Caco-2 (cell line): Measurements from ENCODE around the gene JCHAIN. TPM values are rescaled to one million over a fixed set of nuclear protein-coding genes. Genes with fewer than 3 reads are reported as not detected.

Source experiments
- BruUV-seq: library from RNA; stranded (reverse); fragments of 400-500 nt; replicated peaks from 2 replicates; lab custom pipeline; 2021; lab: Mats Ljungman, UMichigan
- CTCF ChIA-PET: fragments of 300-600 bp; sonication (Branson Sonifier 250); formaldehyde crosslinking; loops from one replicate; lab custom pipeline; 2022; ENCODE audit warnings: antibody characterized with exemption; lab: Charles Lee
- POLR2A ChIA-PET: fragments of 300-600 bp; sonication (Branson Sonifier 250); formaldehyde crosslinking; loops from one replicate; lab custom pipeline; 2022; ENCODE audit warnings: antibody characterized with exemption; lab: Charles Lee
- DNase-seq, 2 experiments: peaks; one replicate each; pipeline versions ENCODE4 v3.0.0 to v3.0.0-alpha.2; 2020 to 2022
- H3K27me3 ChIP-seq: replicated peaks from 2 replicates; pipeline ENCODE4 v1.6.0; 2011; ENCODE audit warnings: low read length; ENCODE audit not compliant: control insufficient read depth, insufficient read depth
- H3K36me3 ChIP-seq: 2 replicates; pipeline ENCODE4 v1.5.1; 2011; ENCODE audit warnings: low read length; ENCODE audit not compliant: control insufficient read depth, insufficient read depth
- H3K4me1 ChIP-seq: fragments of 250-450 bp; sonication (Bioruptor Pico); 2 replicates; pipeline ENCODE4 v1.5.1; 2020; ENCODE audit warnings: mild to moderate bottlenecking
- H3K4me3 ChIP-seq: 2 replicates; pipeline ENCODE4 v1.5.1; 2011; ENCODE audit warnings: low read depth, mild to moderate bottlenecking, control low read depth, low read length
- H3K9me3 ChIP-seq: fragments of 250-450 bp; sonication (Bioruptor Pico); 2 replicates; pipeline ENCODE4 v1.5.1; 2020; ENCODE audit warnings: mild to moderate bottlenecking, moderate library complexity
- H3K27ac Mint-ChIP-seq: one replicate; pipeline ENCODE4 v1.8.0; 2022; ENCODE audit warnings: mixed read lengths; ENCODE audit not compliant: unreplicated experiment
- H3K27me3 Mint-ChIP-seq: one replicate; pipeline ENCODE4 v1.8.0; 2022; ENCODE audit warnings: mixed read lengths; ENCODE audit not compliant: insufficient read depth, unreplicated experiment
- H3K36me3 Mint-ChIP-seq: one replicate; pipeline ENCODE4 v1.8.0; 2022; ENCODE audit warnings: mild to moderate bottlenecking, mixed read lengths; ENCODE audit not compliant: insufficient read depth, unreplicated experiment
- H3K4me1 Mint-ChIP-seq: one replicate; pipeline ENCODE4 v1.8.0; 2022; ENCODE audit warnings: low read depth, mixed read lengths; ENCODE audit not compliant: unreplicated experiment
- H3K4me3 Mint-ChIP-seq: one replicate; pipeline ENCODE4 v1.8.0; 2022; ENCODE audit warnings: mild to moderate bottlenecking, moderate library complexity, mixed read lengths; ENCODE audit not compliant: unreplicated experiment
- H3K9me3 Mint-ChIP-seq: one replicate; pipeline ENCODE4 v1.8.0; 2022; ENCODE audit warnings: mixed read lengths; ENCODE audit not compliant: unreplicated experiment
- intact Hi-C: fragments of 100-400 bp; cut with micrococcal nuclease; formaldehyde crosslinking; loops from one replicate; pipeline ENCODE4 v1.10.0; 2022; ENCODE audit not compliant: unreplicated experiment
- total RNA-seq: library from RNA; stranded (reverse); gene quantifications from 2 replicates; pipeline ENCODE4 v1.2.3, GENCODE V29; 2022
- TF ChIP-seq, protein P1 (sequence below), 2 experiments: fragments of 200-600 bp in 1 of 2; IDR thresholded peaks; 1 replicate in 1 of 2; 2 replicates in 1 of 2; pipeline versions ENCODE4 v1.5.1 to v1.8.0; 2011 to 2022; ENCODE audit warnings: antibody characterized with exemption in 1 of 2, control low read depth in 1 of 2, inconsistent platforms in 1 of 2, low read depth in 1 of 2, low read length in 1 of 2, mild to moderate bottlenecking in 1 of 2, moderate library complexity in 1 of 2; ENCODE audit not compliant: insufficient read depth in 1 of 2, severe bottlenecking in 1 of 2, unreplicated experiment in 1 of 2

Gene JCHAIN
- total RNA-seq, 1 experiment from 2014 or later = not detected

DNA sequence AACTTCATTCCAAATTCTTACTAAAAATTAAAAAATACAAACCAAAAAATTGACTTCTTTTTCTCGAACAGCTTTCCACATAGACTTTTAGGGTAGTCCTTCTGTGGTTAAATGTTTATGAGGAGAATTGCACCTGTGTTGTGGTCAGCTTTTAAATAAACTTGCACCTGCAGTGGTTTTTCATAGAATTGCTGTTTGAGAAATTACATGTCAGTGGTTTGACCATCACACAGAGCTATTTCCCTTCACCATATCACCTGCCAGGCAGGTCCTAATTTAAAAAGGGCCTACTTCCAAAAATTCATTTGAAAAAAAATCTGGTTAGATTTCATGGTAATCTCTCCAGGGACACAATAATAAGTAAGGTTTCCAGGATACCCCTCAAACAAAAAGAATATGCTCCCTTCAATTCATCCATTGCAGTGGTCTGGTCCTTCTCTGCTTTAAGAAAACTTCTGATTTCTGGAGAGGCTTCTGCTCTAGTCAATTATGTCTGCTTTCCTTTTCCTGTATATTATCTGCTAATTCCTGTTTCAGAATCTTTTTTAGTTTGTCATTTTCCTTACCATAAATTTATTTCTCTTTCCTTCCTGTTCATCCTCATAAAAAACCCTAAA, 12.2 kb upstream of the JCHAIN start:
- intact Hi-C loops = no loop called here
- BruUV-seq = no TSS peak
- POLR2A ChIA-PET = no interaction called here
- Histone ChIP-seq H3K4me1 (no peaks in the 10 kb centered on the region), H3K9me3 (no peaks in the 10 kb centered on the region), H3K4me3 (no peak overlapping the region), H3K36me3 (no peaks in the 10 kb centered on the region), H3K27me3 (no peaks in the 10 kb centered on the region)
- DNase-seq = no peak
- H3K27me3 Mint-ChIP-seq = peaks cover 6% of the 10 kb centered on the region
- no peak overlapping the region for H3K27ac Mint-ChIP-seq
- TF ChIP-seq, protein P1, sequence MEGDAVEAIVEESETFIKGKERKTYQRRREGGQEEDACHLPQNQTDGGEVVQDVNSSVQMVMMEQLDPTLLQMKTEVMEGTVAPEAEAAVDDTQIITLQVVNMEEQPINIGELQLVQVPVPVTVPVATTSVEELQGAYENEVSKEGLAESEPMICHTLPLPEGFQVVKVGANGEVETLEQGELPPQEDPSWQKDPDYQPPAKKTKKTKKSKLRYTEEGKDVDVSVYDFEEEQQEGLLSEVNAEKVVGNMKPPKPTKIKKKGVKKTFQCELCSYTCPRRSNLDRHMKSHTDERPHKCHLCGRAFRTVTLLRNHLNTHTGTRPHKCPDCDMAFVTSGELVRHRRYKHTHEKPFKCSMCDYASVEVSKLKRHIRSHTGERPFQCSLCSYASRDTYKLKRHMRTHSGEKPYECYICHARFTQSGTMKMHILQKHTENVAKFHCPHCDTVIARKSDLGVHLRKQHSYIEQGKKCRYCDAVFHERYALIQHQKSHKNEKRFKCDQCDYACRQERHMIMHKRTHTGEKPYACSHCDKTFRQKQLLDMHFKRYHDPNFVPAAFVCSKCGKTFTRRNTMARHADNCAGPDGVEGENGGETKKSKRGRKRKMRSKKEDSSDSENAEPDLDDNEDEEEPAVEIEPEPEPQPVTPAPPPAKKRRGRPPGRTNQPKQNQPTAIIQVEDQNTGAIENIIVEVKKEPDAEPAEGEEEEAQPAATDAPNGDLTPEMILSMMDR (IDR thresholded peaks at IDR 0.05; ENCODE audit: insufficient read depth in 1 of 2, low read depth in 1 of 2, low read length in 1 of 2, severe bottlenecking in 1 of 2, unreplicated experiment in 1 of 2) = no peak
- H3K36me3 Mint-ChIP-seq = no peaks in the 10 kb centered on the region
- H3K9me3 Mint-ChIP-seq = no peaks in the 10 kb centered on the region
- no peak overlapping the region for H3K4me3 Mint-ChIP-seq
- CTCF ChIA-PET = no interaction called here
- H3K4me1 Mint-ChIP-seq = no peaks in the 10 kb centered on the region

DNA sequence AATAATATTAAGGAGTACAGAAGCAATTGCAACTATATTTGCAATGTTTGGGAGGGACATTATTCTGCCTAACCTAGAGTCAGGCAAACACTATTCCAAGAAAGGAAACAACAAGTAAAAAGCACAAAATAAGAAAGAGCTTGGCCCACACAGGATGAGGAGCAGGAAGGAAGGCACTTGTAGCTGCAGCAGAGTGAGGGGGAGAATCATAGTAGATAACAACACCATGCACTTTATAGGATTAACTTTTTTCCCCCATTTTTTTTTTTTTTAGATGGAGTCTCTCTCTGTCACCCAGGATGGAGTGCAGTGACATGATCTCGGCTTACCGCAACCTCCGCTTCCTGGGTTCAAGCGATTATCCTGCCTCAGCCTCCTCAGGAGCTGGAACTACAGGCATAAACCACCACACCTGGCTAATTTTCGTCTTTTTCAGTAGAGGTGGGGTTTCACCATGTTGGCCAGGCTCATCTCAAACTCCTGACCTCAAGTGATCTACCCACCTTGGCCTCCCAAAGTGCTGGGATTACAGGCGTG, 10.3 kb upstream of the JCHAIN start:
- Mint-ChIP-seq H3K27ac (no peak overlapping the region), H3K36me3 (no peaks in the 10 kb centered on the region), H3K9me3 (no peaks in the 10 kb centered on the region), H3K4me1 (no peaks in the 10 kb centered on the region), H3K4me3 (no peak overlapping the region), H3K27me3 (peaks cover 6% of the 10 kb centered on the region)
- Histone ChIP-seq H3K4me3 (no peak overlapping the region), H3K9me3 (no peaks in the 10 kb centered on the region), H3K36me3 (no peaks in the 10 kb centered on the region), H3K4me1 (no peaks in the 10 kb centered on the region), H3K27me3 (no peaks in the 10 kb centered on the region)
- intact Hi-C loops = no loop called here
- TF ChIP-seq, protein P1 (IDR thresholded peaks at IDR 0.05; ENCODE audit: insufficient read depth in 1 of 2, low read depth in 1 of 2, low read length in 1 of 2, severe bottlenecking in 1 of 2, unreplicated experiment in 1 of 2) = no peak
- ChIA-PET CTCF (no interaction called here), POLR2A (no interaction called here)
- no peak for DNase-seq
- BruUV-seq = no TSS peak

DNA sequence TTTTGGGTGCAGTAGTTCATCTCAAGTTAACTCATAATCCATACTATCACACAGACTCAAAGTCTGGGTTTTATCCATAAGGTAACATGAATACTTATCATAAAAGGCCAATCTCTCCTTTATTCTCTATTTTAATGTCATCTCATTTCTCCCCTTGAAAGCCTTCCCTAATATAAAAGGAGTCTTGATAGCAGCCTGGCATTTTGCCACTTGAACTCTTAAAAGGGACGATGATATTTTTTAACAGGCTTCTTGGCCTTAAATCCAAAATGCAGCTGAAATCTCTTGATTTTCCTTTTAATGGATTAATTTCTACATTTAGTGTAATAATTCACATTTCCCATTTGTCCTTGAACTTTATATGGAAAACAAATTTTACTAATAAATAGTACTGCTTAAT, 8.4 kb upstream of the JCHAIN start:
- H3K27me3 Mint-ChIP-seq = peaks cover 6% of the 10 kb centered on the region
- intact Hi-C loops = no loop called here
- TF ChIP-seq, protein P1 (IDR thresholded peaks at IDR 0.05; ENCODE audit: insufficient read depth in 1 of 2, low read depth in 1 of 2, low read length in 1 of 2, severe bottlenecking in 1 of 2, unreplicated experiment in 1 of 2) = no peak
- no peaks in the 10 kb centered on the region for H3K4me1 Mint-ChIP-seq
- DNase-seq = no peak
- H3K36me3 Mint-ChIP-seq = no peaks in the 10 kb centered on the region
- Histone ChIP-seq H3K4me3 (no peak overlapping the region), H3K27me3 (no peaks in the 10 kb centered on the region), H3K9me3 (no peaks in the 10 kb centered on the region), H3K4me1 (no peaks in the 10 kb centered on the region), H3K36me3 (no peaks in the 10 kb centered on the region)
- no TSS peak for BruUV-seq
- H3K27ac Mint-ChIP-seq = no peak overlapping the region
- H3K4me3 Mint-ChIP-seq = no peak overlapping the region
- no peaks in the 10 kb centered on the region for H3K9me3 Mint-ChIP-seq
- POLR2A ChIA-PET = no interaction called here
- CTCF ChIA-PET = no interaction called here
